ENCODE measurements around the gene GALNT14.

Gene GALNT14

DNA sequence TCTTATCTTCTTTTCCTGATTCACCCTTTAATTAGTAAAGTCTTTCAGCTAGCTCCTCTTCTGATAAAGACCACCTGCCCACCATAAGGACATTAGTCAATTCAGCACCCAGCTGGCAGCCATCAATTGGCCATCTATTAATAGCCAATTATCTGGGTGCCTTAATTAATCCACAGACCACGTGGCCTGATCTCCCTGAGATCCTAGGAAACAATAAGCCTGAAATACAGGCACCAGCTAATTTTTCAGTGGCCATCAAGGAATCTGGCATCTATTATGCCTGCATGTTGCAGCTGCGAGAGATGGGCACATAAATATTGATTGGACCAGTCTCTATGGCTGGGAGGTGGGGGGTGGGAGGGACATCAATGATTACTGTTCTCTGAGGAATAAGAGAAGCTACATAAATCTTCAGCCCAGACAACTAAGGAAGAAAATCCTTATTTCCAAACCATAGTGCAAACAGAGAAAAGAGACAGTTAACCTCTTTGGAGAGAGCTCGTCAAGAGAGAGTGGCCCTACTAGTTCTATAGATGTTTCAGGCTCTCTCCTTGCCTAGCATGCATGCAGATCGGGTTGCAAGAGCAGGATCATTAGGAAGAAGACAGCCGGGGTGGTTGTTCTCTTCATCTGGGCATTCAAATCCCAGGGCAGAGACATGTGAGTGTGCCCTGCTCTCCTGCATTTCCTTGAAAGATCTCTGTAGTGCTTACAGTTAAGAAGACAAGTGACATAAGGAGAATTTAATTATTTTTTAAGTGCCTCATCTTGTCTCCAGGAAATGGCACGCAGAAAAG, 8.7 kb downstream of the GALNT14 start:
- no peaks in the 10 kb centered on the region for H3K36me3 ChIP-seq (ENCODE audit: insufficient read depth)
- H2AFZ ChIP-seq (ENCODE audit: low read depth): no peak overlapping the region
- H3K4me2 ChIP-seq: no peak overlapping the region
- no peaks in the 10 kb centered on the region for H4K20me1 ChIP-seq (ENCODE audit: insufficient read depth)
- no peak overlapping the region for H3K27ac ChIP-seq
- TF ChIP-seq, protein P1, sequence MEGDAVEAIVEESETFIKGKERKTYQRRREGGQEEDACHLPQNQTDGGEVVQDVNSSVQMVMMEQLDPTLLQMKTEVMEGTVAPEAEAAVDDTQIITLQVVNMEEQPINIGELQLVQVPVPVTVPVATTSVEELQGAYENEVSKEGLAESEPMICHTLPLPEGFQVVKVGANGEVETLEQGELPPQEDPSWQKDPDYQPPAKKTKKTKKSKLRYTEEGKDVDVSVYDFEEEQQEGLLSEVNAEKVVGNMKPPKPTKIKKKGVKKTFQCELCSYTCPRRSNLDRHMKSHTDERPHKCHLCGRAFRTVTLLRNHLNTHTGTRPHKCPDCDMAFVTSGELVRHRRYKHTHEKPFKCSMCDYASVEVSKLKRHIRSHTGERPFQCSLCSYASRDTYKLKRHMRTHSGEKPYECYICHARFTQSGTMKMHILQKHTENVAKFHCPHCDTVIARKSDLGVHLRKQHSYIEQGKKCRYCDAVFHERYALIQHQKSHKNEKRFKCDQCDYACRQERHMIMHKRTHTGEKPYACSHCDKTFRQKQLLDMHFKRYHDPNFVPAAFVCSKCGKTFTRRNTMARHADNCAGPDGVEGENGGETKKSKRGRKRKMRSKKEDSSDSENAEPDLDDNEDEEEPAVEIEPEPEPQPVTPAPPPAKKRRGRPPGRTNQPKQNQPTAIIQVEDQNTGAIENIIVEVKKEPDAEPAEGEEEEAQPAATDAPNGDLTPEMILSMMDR (conservative IDR thresholded peaks at IDR 0.05; ENCODE audit: low read depth, low read length): no peak
- H3K9ac ChIP-seq: no peak overlapping the region
- no peaks in the 10 kb centered on the region for H3K27me3 ChIP-seq (ENCODE audit: insufficient read depth, low read depth)
- H3K79me2 ChIP-seq (ENCODE audit: insufficient read depth, low read depth): peaks cover 19% of the 10 kb centered on the region; the same call in 1 of the 2 replicates
- H3K4me1 ChIP-seq (ENCODE audit: low read depth, poor library complexity, severe bottlenecking): no peaks in the 10 kb centered on the region
- no peak overlapping the region for H3K4me3 ChIP-seq (IDR thresholded peaks at IDR 0.05; ENCODE audit: insufficient read depth, low read depth, low read length)

DNA sequence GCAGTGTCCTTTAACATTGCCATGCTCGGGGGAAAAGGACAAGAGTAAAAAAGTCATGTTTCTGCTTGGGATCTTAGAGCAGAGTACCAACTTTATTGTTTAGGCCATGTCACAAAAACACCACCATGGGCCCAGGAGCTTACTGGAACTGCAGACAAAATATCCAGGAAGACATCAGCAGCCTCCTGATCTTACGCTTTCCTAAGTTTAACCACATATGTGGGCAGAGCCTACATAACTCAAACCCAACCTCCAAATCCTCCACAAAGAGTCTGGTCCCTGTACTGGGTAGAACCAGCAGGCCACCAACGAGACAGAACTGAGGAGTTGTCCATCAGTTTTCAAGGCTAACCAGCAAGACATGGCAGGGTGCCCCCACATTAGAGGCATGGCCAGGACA, 10.3 kb downstream of the GALNT14 start:
- no peak overlapping the region for H2AFZ ChIP-seq (ENCODE audit: low read depth)
- no peak overlapping the region for H3K4me2 ChIP-seq
- H3K9ac ChIP-seq: no peak overlapping the region
- H3K4me3 ChIP-seq (IDR thresholded peaks at IDR 0.05; ENCODE audit: insufficient read depth, low read depth, low read length): no peak overlapping the region
- H3K36me3 ChIP-seq (ENCODE audit: insufficient read depth): no peaks in the 10 kb centered on the region
- no peaks in the 10 kb centered on the region for H4K20me1 ChIP-seq (ENCODE audit: insufficient read depth)
- no peaks in the 10 kb centered on the region for H3K4me1 ChIP-seq (ENCODE audit: low read depth, poor library complexity, severe bottlenecking)
- H3K79me2 ChIP-seq (ENCODE audit: insufficient read depth, low read depth): peaks cover 5% of the 10 kb centered on the region; the same call in 1 of the 2 replicates
- H3K27me3 ChIP-seq (ENCODE audit: insufficient read depth, low read depth): no peaks in the 10 kb centered on the region
- H3K27ac ChIP-seq: no peak overlapping the region
- TF ChIP-seq, protein P1 (conservative IDR thresholded peaks at IDR 0.05; ENCODE audit: low read depth, low read length): no peak

DNA sequence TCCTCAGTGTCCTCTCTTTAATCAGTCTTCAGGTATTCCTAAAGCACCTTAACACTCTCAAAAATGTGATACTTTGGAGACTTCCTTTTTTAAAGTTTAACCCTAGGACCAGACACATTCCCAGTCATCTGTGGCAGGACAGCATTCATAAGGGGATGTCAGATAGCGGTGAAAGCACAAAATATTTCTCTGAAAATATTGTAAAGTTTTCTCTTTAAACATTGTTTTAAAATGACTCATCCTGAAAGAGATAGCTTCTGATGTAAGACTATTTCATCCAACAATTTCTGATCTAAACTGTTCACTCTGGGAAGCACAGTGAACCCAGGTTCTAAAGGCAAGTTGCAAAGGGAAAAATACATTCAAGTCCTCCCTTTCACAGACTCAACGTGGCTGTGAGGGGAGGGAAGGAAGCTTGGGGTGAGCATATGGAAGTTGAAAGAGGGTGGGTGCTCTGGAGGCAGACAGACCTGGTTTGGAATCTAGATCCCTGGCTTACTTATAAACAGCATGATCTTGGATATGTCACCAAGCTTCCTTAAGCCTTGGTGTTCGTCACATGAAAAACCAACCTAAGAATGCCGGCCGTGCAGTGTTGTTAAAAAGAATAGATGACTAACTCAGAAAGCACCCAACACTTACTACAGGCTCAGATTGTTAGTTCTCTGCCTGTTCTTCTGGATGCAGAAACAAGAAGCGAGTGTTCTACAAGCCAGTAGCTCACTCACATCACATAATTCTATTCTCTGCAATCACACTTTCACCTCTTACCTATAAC, 12.1 kb downstream of the GALNT14 start:
- Histone ChIP-seq H3K4me3 (IDR thresholded peaks at IDR 0.05; ENCODE audit: insufficient read depth, low read depth, low read length) (no peak overlapping the region), H3K4me2 (no peak overlapping the region), H3K27me3 (ENCODE audit: insufficient read depth, low read depth) (no peaks in the 10 kb centered on the region), H4K20me1 (ENCODE audit: insufficient read depth) (no peaks in the 10 kb centered on the region), H3K36me3 (ENCODE audit: insufficient read depth) (no peaks in the 10 kb centered on the region), H2AFZ (ENCODE audit: low read depth) (no peak overlapping the region), H3K27ac (no peak overlapping the region), H3K4me1 (ENCODE audit: low read depth, poor library complexity, severe bottlenecking) (no peaks in the 10 kb centered on the region), H3K79me2 (ENCODE audit: insufficient read depth, low read depth) (no peaks in the 10 kb centered on the region), H3K9ac (no peak overlapping the region)
- TF ChIP-seq, protein P1 (conservative IDR thresholded peaks at IDR 0.05; ENCODE audit: low read depth, low read length): no peak

DNA sequence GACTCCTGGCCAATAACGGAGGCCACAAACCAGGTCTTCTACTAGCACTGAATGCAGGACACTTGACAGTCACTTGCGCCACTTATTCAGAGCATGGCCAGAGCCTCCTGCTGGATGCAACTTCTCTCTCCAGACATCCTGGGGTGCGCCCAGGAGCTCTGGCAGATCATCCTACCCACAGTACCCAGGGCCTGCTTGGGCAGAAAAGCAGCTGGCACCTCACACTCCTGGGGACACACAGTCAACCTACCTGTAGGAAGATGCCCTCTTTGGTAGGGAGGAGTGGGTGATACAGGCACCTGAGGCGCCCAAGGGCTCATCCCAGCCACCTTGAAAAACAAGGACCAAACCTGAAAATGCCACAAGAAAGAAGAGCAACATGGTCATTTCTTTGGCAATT, 13.3 kb downstream of the GALNT14 start:
- H3K27me3 ChIP-seq (ENCODE audit: insufficient read depth, low read depth): no peaks in the 10 kb centered on the region
- TF ChIP-seq, protein P1 (conservative IDR thresholded peaks at IDR 0.05; ENCODE audit: low read depth, low read length): no peak
- no peaks in the 10 kb centered on the region for H3K4me1 ChIP-seq (ENCODE audit: low read depth, poor library complexity, severe bottlenecking)
- no peak overlapping the region for H2AFZ ChIP-seq (ENCODE audit: low read depth)
- H3K4me2 ChIP-seq: no peak overlapping the region
- H4K20me1 ChIP-seq (ENCODE audit: insufficient read depth): no peaks in the 10 kb centered on the region
- no peaks in the 10 kb centered on the region for H3K36me3 ChIP-seq (ENCODE audit: insufficient read depth)
- H3K79me2 ChIP-seq (ENCODE audit: insufficient read depth, low read depth): no peaks in the 10 kb centered on the region
- no peak overlapping the region for H3K27ac ChIP-seq
- no peak overlapping the region for H3K9ac ChIP-seq
- H3K4me3 ChIP-seq (IDR thresholded peaks at IDR 0.05; ENCODE audit: insufficient read depth, low read depth, low read length): no peak overlapping the region

All from KMS-11 (cell line).